GM18867 (cell line): Measurements from ENCODE around the gene SLMAP.

Source experiments
- ATAC-seq: cut with Tn5 transposase; IDR thresholded peaks from one replicate; pipeline ENCODE4 v1.9.1; 2021; ENCODE audit warnings: mild to moderate bottlenecking, moderate library complexity; ENCODE audit not compliant: unreplicated experiment

Gene SLMAP

GRCh38 chr3:57959423-57960173 is 203.5 kb downstream of the SLMAP start:
- no peak for ATAC-seq

GRCh38 chr3:57960174-57960505 is 204.0 kb downstream of the SLMAP start:
- no peak for ATAC-seq

- ATAC-seq, result no peak
Measured at GRCh38 chr3:57961177-57961827, 205.2 kb downstream of the SLMAP start.

GRCh38 chr3:57961828-57962447 is 205.8 kb downstream of the SLMAP start:
- no peak for ATAC-seq

- no peak for ATAC-seq
Measured at GRCh38 chr3:57962448-57962834, 206.3 kb downstream of the SLMAP start.

GRCh38 chr3:57963811-57964346 is 207.8 kb downstream of the SLMAP start:
- no peak for ATAC-seq

GRCh38 chr3:57966829-57967228 is 210.7 kb downstream of the SLMAP start:
- no peak for ATAC-seq

GRCh38 chr3:57967590-57967989 is 211.5 kb downstream of the SLMAP start:
- ATAC-seq, result no peak

GRCh38 chr3:57968501-57968900 is 212.4 kb downstream of the SLMAP start:
- no peak for ATAC-seq

- ATAC-seq, result no peak
Measured at GRCh38 chr3:57971975-57972374, 215.9 kb downstream of the SLMAP start.

- ATAC-seq, result no peak
Measured at GRCh38 chr3:57972531-57973111, 216.5 kb downstream of the SLMAP start.

- no peak for ATAC-seq
Measured at GRCh38 chr3:57973715-57974477, 217.8 kb downstream of the SLMAP start.

GRCh38 chr3:57974796-57975388 is 218.8 kb downstream of the SLMAP start:
- no peak for ATAC-seq

GRCh38 chr3:57977818-57978235 is 221.7 kb downstream of the SLMAP start:
- no peak for ATAC-seq

- no peak for ATAC-seq
Measured at GRCh38 chr3:57978316-57978715, 222.2 kb downstream of the SLMAP start.
